Activated T-cell treated with anti-CD3 and anti-CD28 coated beads for 24 hours (primary cell): ENCODE measurements around the gene MED13L.
"Not testable (repeated sequence)": the region's sequence is repeated elsewhere in the genome, so short reads cannot be mapped to it uniquely, and the experiment has no call there.

Experiments
- DNase-seq: peaks from one replicate; pipeline ENCODE4 v3.0.0-alpha.2; 2020; ENCODE audit warnings: low read depth

Gene MED13L

GRCh38 chr12:116150452-116150851, 127.0 kb downstream of the MED13L start:
- no peak for DNase-seq

GRCh38 chr12:116150001-116150400, 127.5 kb downstream of the MED13L start:
- no peak for DNase-seq

DNA sequence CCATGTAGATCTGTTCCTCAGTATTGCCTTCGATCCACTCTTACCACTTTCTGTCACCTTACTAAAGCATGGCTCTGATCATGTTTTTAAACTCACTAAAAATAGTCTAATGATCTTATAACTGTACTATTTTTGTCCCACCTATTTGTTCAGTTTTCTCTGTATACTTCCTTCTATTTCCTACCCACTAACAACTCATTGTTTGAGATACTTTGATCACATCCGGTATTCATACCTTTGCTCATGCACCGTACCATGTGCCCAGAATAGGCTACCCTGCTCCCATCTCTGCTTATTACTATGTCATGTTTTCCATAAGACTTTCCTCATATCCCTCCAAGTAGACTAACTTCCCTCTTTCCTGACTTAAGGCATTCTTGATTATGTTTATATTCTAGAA, 128.6 kb downstream of the MED13L start:
- DNase-seq, result no peak

GRCh38 chr12:116146386-116146785, 131.1 kb downstream of the MED13L start:
- no peak for DNase-seq

GRCh38 chr12:116145451-116145850, 132.0 kb downstream of the MED13L start:
- no peak for DNase-seq

- DNase-seq, result no peak
Measured at GRCh38 chr12:116144384-116144783, 133.1 kb downstream of the MED13L start.

DNA sequence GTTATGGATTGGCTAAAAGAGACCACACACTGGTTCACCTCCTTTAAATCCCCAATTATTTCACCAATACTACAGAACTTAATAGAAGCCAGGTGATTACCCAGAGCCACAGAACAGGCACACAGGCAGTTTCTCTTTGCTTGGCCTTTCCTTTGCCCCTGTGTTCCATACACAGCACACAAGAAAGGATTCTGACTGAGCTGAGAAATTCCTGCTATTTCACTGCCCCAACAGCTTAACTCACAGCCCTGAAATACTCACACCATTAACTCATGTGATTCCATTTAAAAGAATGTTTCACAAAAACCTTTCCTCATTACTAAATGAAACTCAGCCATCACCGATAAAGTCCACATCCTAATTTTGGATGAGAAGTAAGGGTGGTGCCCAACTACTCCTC, 133.6 kb downstream of the MED13L start:
- no peak for DNase-seq

- DNase-seq, result no peak
Measured at GRCh38 chr12:116142936-116143898, 134.3 kb downstream of the MED13L start.

DNA sequence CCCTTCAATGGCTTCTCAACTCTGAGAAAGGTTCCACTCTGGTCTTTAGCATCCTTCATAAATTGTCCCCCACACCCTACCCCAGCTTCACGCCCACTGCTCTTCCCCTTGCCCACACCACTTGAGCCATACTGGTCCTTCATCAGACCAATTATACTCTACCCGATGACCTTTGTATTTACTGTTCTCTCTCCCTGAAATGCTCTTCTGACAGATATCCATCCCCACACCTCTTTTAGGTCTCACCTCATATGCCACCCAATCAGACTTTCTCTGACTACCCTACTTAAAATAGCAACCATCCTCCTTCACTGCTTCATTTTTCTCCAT, 135.7 kb downstream of the MED13L start:
- no peak for DNase-seq

DNA sequence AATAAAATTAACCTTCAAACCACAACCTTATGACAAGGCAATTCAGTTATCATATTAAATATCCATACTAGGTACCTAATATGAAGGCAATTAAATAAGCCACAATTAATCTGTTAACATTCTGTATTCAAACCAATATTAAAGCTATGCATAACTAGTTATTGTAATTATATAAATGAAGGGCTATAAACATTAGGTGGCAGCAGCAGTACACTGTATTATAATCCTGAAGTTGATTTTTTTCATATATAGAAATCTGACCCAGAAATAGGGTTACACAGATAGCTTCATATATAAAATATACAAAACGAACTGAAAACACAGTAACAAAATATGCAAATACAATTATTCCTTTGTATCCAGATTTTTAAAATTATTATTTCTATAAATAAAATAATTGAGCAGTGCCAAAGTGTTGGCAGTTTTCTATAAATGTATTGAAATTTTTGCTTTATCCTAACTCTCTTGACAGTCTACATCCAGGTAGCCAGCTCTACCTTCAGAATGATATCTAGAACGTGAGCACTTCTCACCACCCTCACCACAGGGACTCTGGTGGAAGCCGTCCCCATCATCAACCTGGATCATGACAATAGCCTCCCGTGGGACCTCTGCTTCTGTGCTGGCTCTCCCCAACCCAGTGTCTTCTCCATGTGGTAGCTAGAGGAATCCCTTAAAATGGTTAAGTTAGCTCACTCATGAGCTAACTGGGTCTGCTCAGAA, 136.2 kb downstream of the MED13L start:
- DNase-seq, result no peak

- no peak for DNase-seq
Measured at GRCh38 chr12:116140529-116140928, 137.0 kb downstream of the MED13L start.

GRCh38 chr12:116138781-116139180, 138.7 kb downstream of the MED13L start:
- no peak for DNase-seq

DNA sequence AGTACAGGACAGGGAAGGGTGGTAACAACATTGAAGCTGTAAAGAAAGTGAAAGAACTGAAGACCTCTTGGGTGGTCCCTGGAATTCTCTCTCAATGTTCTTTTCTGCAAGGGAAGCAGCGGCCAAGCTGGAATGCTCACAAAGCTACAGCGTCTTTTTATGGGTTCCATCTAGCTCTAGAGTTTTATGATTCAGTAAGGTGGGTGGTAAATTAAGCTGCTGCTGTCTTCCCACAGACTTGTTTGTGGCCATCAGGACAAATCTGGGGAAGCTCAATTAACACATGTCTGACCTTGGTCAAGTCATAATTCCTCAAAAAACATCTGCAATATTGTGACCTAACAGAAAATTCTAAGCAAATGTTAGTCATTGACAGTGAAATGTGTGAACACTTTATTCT, 139.1 kb downstream of the MED13L start:
- no peak for DNase-seq

GRCh38 chr12:116137318-116137717, 140.2 kb downstream of the MED13L start:
- DNase-seq, result no peak

- no peak for DNase-seq
Measured at GRCh38 chr12:116136340-116136739, 141.2 kb downstream of the MED13L start.

DNA sequence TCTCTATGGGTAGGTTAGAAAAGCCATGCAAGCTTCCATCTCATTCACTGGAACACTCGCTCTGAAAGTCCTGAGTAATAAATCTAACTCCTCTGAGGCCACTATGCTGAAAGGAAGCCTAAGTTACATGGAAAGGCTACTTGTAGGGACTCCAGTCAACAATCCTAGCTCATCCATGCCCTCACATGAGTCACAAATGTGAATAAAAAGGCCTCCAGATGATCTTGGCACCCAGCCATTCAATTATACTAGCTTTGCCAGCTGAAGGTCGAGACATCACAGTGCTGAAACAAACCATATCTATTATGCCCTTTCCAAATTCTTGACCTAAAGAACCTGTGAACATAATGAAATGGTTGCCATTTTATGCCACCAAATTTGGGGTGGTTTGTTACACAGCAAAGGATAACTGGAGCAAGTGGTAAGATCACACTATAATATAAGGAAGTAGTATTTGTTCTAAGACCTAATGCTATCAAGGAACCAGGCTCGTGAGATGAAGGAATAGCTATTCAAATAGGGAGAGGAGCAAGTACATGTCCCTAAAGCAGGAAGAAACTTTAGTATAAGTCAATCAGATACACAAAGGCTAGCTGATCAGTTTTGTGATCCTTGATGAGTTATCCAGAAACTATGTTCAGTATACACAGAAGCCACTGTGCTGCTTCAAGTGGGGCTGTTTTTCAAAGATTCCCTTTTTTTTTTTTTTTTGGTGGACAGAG, 142.1 kb downstream of the MED13L start:
- no peak for DNase-seq

- no peak for DNase-seq
Measured at GRCh38 chr12:116133636-116134214, 143.8 kb downstream of the MED13L start.

GRCh38 chr12:116133149-116133548, 144.3 kb downstream of the MED13L start:
- DNase-seq, result no peak

GRCh38 chr12:116131987-116132386, 145.5 kb downstream of the MED13L start:
- not testable (repeated sequence) for DNase-seq

- no peak for DNase-seq
Measured at GRCh38 chr12:116131176-116131575, 146.3 kb downstream of the MED13L start.

GRCh38 chr12:116130431-116130830, 147.1 kb downstream of the MED13L start:
- DNase-seq, result no peak

DNA sequence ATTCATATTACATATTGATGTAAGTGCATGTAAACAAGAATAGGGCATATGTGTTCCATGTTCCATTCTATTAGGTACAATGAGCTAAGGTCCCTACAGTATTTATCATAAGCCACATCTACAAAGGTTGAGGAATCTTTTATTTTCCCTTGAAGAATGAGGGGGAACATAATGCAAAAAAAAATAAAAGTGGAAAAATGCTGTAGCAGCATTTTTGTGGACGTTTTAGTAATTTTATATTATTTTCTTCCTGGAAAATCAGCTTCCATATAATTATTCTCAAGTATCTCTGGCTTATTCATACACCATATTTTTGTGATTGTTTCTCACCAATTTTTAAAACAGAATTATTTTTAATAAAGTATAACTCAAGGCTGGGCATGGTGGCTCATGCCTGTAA, 148.7 kb downstream of the MED13L start:
- no peak for DNase-seq
